Epithelial cell of prostate (primary cell): ENCODE data around the gene FAM114A1.

Experiments used
- DNase-seq: peaks from one replicate; pipeline ENCODE4 v3.0.0-alpha.2; 2011; ENCODE audit warnings: low read depth, low spot score
- H3K27ac ChIP-seq: fragments of 450-650 bp; 2 replicates; pipeline ENCODE4 v1.5.1; 2017; ENCODE audit warnings: mild to moderate bottlenecking

Gene FAM114A1

DNA sequence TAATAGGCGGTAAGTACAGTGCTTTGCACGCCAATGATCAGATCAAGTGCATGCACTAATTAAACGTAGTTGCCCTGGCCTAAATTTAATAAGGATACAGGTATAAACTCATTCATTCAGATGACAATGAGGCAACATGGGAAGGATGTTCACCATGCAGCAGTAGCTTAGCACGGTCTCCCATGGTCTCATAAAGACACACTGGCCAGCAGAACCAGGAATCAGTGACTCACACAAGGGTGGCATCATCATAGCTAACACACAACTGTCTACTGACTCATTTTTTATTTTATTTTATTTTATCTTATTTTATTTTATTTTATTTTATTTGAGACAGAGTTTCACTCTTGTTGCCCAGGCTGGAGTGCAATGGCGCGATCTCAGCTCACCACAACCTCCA is 121.9 kb downstream of the FAM114A1 start:
- DNase-seq = no peak
- no peak overlapping the region for H3K27ac ChIP-seq

DNA sequence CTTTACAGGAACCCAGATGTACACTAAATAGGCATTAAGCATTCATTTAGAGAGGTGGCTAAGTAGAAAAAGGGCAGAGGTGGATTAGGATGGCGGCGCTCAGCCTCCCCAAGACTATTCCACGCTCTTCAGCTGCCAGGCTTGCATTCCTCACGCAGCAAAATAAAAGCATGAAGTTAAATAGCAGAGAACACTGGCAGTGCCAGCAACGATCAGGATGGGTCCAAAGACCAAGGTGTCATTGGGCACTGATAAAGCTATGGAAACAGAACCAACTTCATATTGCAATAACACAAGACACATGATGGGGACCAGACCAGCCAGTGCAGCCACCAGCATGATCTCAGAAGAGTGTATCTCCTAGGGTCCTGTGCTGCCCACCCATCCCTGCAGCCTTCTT is 122.6 kb downstream of the FAM114A1 start:
- DNase-seq = no peak
- H3K27ac ChIP-seq = no peak overlapping the region

DNA sequence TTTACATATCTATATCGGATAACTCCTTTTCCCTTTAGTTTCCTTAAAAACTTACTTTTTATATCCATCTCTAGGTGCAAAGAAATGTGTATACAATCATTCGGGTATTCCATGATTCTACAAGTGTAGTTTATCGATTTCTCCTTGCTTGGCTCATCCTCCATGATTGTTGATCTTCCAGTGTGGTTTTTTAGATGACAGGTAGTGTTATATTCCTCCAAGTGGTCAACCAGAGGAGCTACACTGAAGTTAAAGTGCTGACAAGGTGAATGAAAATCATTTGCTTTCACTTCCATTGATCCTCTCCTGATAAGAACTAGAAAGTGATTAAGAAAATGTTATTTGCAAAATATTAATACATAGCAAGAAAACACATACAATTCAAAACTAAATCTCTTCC is 126.1 kb downstream of the FAM114A1 start:
- DNase-seq = no peak
- H3K27ac ChIP-seq = no peak overlapping the region

DNA sequence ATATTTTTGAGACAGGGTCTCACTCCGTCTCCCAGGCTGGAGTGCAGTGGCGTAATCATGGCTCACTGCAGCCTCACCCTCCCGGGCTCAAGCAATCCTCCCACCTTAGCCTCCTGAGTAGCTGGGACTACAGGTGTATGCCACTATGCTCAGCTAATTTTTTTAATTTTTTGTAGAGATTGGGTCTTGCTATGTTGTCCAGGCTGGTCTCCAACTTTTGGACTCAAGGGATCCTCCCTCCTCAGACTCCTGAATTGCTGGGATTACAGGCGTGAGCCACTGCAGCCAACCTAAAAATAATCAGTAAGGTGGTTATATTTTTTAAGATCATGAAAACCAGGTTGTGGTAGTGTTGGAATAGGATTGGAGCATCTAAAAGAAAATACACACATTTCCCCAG is 126.5 kb downstream of the FAM114A1 start:
- no peak overlapping the region for H3K27ac ChIP-seq
- DNase-seq = no peak
